Sigmoid colon (tissue), 7 donors: ENCODE measurements around the gene CREBL2. TPM values are rescaled to one million over a fixed set of nuclear protein-coding genes. Genes with fewer than 3 reads are reported as not detected.
"Not testable (repeated sequence)": the region's sequence is repeated elsewhere in the genome, so short reads cannot be mapped to it uniquely, and the experiment has no call there.

ENCODE experiments used
- DNase-seq: peaks from one replicate; pipeline ENCODE4 v3.0.0-alpha.2; 2019
- H3K27ac ChIP-seq, 4 donors: fragments of 200-600 bp; sonication (generic); one replicate each; pipeline ENCODE4 v1.5.1; 2016 to 2019; ENCODE audit warnings: mild to moderate bottlenecking in 1 of 4
- H3K27me3 ChIP-seq, 3 donors: fragments of 200-600 bp; sonication (generic); one replicate each; pipeline ENCODE4 v1.5.1; 2019; ENCODE audit warnings: mild to moderate bottlenecking in 1 of 3
- H3K36me3 ChIP-seq, 4 donors: fragments of 200-600 bp; sonication (generic); one replicate each; pipeline ENCODE4 v1.5.1; 2016 to 2019
- H3K4me1 ChIP-seq, 4 donors: fragments of 200-600 bp; sonication (generic); one replicate each; pipeline ENCODE4 v1.5.1; 2017 to 2019
- H3K4me3 ChIP-seq, 4 donors: fragments of 200-600 bp; sonication (generic); one replicate each; pipeline ENCODE4 v1.5.1; 2017 to 2019; ENCODE audit warnings: mild to moderate bottlenecking in 2 of 4, moderate library complexity in 1 of 4
- H3K9me3 ChIP-seq, 4 donors: fragments of 200-600 bp in 3 of 4; sonication (generic) in 3 of 4; one replicate each; pipeline versions ENCODE4 v1.5.1 to v1.6.1; 2013 to 2019
- CTCF ChIP-seq, 4 experiments: fragments of 450-650 bp in 3 of 4; fragments of 200-600 bp in 1 of 4; IDR thresholded peaks; one replicate each; pipeline ENCODE4 v1.5.1; 2016 to 2019; ENCODE audit warnings: antibody characterized with exemption in 4 of 4, mild to moderate bottlenecking in 3 of 4, moderate library complexity in 2 of 4
- EP300 ChIP-seq, 4 donors: sonication (generic); formaldehyde crosslinking; IDR thresholded peaks; one replicate each; pipeline ENCODE4 v1.6.1; 2017; ENCODE audit warnings: antibody characterized with exemption in 4 of 4
- POLR2A ChIP-seq, 2 donors: fragments of 450-650 bp; IDR thresholded peaks; one replicate each; pipeline ENCODE4 v1.6.1; 2016; ENCODE audit warnings: antibody characterized with exemption in 2 of 2, mild to moderate bottlenecking in 2 of 2, moderate library complexity in 2 of 2
- POLR2AphosphoS5 ChIP-seq, 4 donors: sonication (generic); formaldehyde crosslinking; IDR thresholded peaks; one replicate each; pipeline ENCODE4 v1.6.1; 2017; ENCODE audit warnings: antibody characterized with exemption in 4 of 4
- WGBS, 2 donors: extraction: QIAGEN DNeasy Blood & Tissue Kit; methylation state at CpG; one replicate each; pipeline ENCODE4 v1.1.7; 2013; 5-methylcytosine and 5-hydroxymethylcytosine counted together
- intact Hi-C: fragments of 100-400 bp; cut with DNase I; formaldehyde crosslinking; loops from one replicate; pipeline ENCODE4 v1.15.1; 2023
- polyA plus RNA-seq, 3 donors: library from polyadenylated mRNA; stranded (reverse); fragments of 200-250 nt; gene quantifications; one replicate each; pipeline ENCODE4 v1.2.3, GENCODE V29; 2013
- total RNA-seq, 4 donors: library from RNA; depleted of rRNA; stranded (reverse); fragments of >200 nt; gene quantifications; one replicate each; pipeline ENCODE4 v1.1.0, GENCODE V29; 2016
- donor health status: healthy with polysubstance abuse.
- donor health status: Bipolar disorder and iron deficiency.
- donor health status: healthy.

The CREBL2 gene
- total and polyA plus RNA-seq, 7 donors, result 19.0 to 59.9 (median 37.8) TPM

- 53 to 88% methylated on average over 1 of the region's 1 CpG for WGBS, 2 donors
These were observed 46.8 kb upstream of the CREBL2 start for GRCh38 chr12:12564911-12565310.

GRCh38 chr12:12565971-12566370, 45.7 kb upstream of the CREBL2 start:
- H3K27me3 ChIP-seq, intact Hi-C loops: not testable (repeated sequence)
- WGBS, 2 donors, result 97 to 98% methylated on average over 25 of the region's 32 CpGs

More at GRCh38 chr12:12564911-12565310, 46.8 kb upstream of the CREBL2 start:
- Histone ChIP-seq H3K36me3 (no peaks in the 10 kb centered on the region), H3K27me3 (no peaks in the 10 kb centered on the region), H3K9me3 (peaks cover 0 to 2% (median 0%) of the 10 kb centered on the region in 4 donors), H3K4me1 (peaks cover 0 to 23% (median 17%) of the 10 kb centered on the region in 4 donors), H3K27ac (no peak overlapping the region), H3K4me3 (no peak overlapping the region)
- DNase-seq, result no peak
- TF ChIP-seq CTCF (IDR thresholded peaks at IDR 0.05) (no peak), POLR2AphosphoS5 (IDR thresholded peaks at IDR 0.05) (no peak), EP300 (IDR thresholded peaks at IDR 0.05) (no peak), POLR2A (IDR thresholded peaks at IDR 0.05) (no peak)
- intact Hi-C loops, result loop anchor here (5.0 kb wide), 6 partner anchors 132 to 1843 kb away; partner anchors contain the start of genes BORCS5, CDKN1B, ETV6 and GPR19

GRCh38 chr12:12572659-12573058, 39.0 kb upstream of the CREBL2 start:
- Histone ChIP-seq H3K27ac (peak overlapping the region in 1 of 4 donors; percentile 35), H3K4me3 (no peak overlapping the region), H3K9me3 (no peaks in the 10 kb centered on the region), H3K36me3 (no peaks in the 10 kb centered on the region), H3K27me3 (no peaks in the 10 kb centered on the region), H3K4me1 (no peaks in the 10 kb centered on the region)
- intact Hi-C loops, result no loop called here
- no peak for DNase-seq
- 94% methylated on average over 3 of the region's 3 CpGs for WGBS, 2 donors
- no peak for TF ChIP-seq EP300 (IDR thresholded peaks at IDR 0.05)
- no peak for TF ChIP-seq POLR2A (IDR thresholded peaks at IDR 0.05)
- no peak for TF ChIP-seq POLR2AphosphoS5 (IDR thresholded peaks at IDR 0.05)
- TF ChIP-seq CTCF (IDR thresholded peaks at IDR 0.05), result no peak

More at GRCh38 chr12:12565971-12566370, 45.7 kb upstream of the CREBL2 start:
- not testable (repeated sequence) for H3K27ac ChIP-seq, H3K4me3 ChIP-seq, H3K36me3 ChIP-seq, H3K9me3 ChIP-seq, DNase-seq
- peaks cover 0 to 13% (median 7%) of the 10 kb centered on the region in 4 donors for H3K4me1 ChIP-seq

GRCh38 chr12:12577786-12578185, 33.9 kb upstream of the CREBL2 start:
- intact Hi-C loops, result no loop called here
- TF ChIP-seq CTCF (IDR thresholded peaks at IDR 0.05) (no peak), EP300 (IDR thresholded peaks at IDR 0.05) (no peak), POLR2AphosphoS5 (IDR thresholded peaks at IDR 0.05) (no peak), POLR2A (IDR thresholded peaks at IDR 0.05) (no peak)
- 83 to 92% methylated on average over 3 of the region's 3 CpGs for WGBS, 2 donors
- DNase-seq, result no peak
- Histone ChIP-seq H3K27ac (no peak overlapping the region), H3K4me1 (no peaks in the 10 kb centered on the region), H3K9me3 (no peaks in the 10 kb centered on the region), H3K27me3 (no peaks in the 10 kb centered on the region), H3K36me3 (no peaks in the 10 kb centered on the region), H3K4me3 (no peak overlapping the region)

- H3K9me3 ChIP-seq, H3K4me3 ChIP-seq, H3K27ac ChIP-seq, H3K27me3 ChIP-seq, H3K36me3 ChIP-seq, H3K4me1 ChIP-seq, DNase-seq, intact Hi-C loops: not testable (repeated sequence)
- WGBS, 2 donors, result 96% methylated on average over 1 of the region's 1 CpG
These were observed 31.0 kb upstream of the CREBL2 start for GRCh38 chr12:12580716-12581115.

GRCh38 chr12:12582193-12582881, 29.3 kb upstream of the CREBL2 start:
- WGBS, 2 donors, result 56 to 60% methylated on average over 4 of the region's 4 CpGs
- DNase-seq, result no peak
- no peaks in the 10 kb centered on the region for H3K36me3 ChIP-seq
- H3K4me3 ChIP-seq, result no peak overlapping the region
- TF ChIP-seq EP300 (IDR thresholded peaks at IDR 0.05) (no peak), CTCF (IDR thresholded peaks at IDR 0.05) (no peak), POLR2AphosphoS5 (IDR thresholded peaks at IDR 0.05) (no peak), POLR2A (IDR thresholded peaks at IDR 0.05) (no peak)
- H3K4me1 ChIP-seq, result no peaks in the 10 kb centered on the region
- intact Hi-C loops, result no loop called here
- no peaks in the 10 kb centered on the region for H3K9me3 ChIP-seq
- H3K27me3 ChIP-seq, result no peaks in the 10 kb centered on the region
- H3K27ac ChIP-seq, result no peak overlapping the region
